Erythroblast (primary cell): ENCODE measurements around the gene GP2.

Experiments used
- GATA1 ChIP-seq: IDR thresholded peaks from 2 replicates; pipeline ENCODE4 v1.6.1; 2011; ENCODE audit warnings: low read depth, mild to moderate bottlenecking, control low read depth, low read length, moderate library complexity
- POLR2A ChIP-seq: IDR thresholded peaks from 2 replicates; pipeline ENCODE4 v1.6.1; 2011; ENCODE audit warnings: mild to moderate bottlenecking, low read length

DNA sequence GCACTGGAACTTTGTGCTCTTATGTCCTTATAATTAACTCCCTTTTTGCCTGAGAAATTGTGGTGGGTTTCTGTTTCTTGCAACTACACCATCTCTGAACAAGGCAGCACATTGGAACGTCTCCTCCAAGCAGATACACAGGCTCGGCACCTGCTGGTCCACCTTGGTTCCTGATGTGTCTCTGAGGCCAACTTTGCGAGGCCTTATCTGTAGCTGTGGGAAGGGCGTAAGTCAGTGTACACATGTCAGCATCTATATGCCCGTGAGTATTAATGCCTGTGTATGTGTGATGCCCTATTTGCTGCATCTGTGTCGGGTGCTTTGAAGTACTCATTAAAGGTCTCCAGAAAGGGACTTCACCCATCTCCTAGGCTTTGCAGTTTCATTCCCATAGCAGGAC lies 17.5 kb downstream of the GP2 start:
- TF ChIP-seq POLR2A (no peak), GATA1 (no peak)
